ENCODE measurements around the gene KPNA6. TPM values are rescaled to one million over a fixed set of nuclear protein-coding genes. Genes with fewer than 3 reads are reported as not detected.
A peak's percentile ranks its signal among the peaks of the same experiment; 100 is the strongest.

Gene KPNA6
- total and polyA plus RNA-seq, 9 of the 15 experiments (the other 6 are each of a cell fraction or from before 2014, with no cell fraction given), result 20.1 to 54.6 (median 32.2) TPM

DNA sequence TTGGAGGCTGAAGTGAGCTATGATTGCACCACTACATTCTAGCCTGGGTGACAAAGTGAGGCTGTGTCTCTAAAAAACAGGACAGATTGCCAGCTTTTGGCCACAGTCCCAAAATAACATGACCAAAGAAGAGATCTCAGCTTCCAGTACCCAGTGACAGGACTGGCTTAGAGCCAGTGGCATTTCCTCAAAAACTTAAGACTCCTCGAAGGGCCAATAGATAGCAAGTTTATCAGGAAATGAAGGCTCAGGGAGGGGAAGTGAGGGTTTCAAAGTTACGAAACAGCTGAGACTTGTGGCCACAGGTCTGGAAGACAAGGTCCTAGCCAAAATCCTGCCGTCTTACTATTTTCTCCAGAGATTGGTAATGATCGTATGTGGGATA, 41.4 kb upstream of the KPNA6 start:
- Histone ChIP-seq H2AFZ (ENCODE audit: low read depth, low read length) (no peak overlapping the region), H3K9me1 (ENCODE audit: control insufficient read depth, insufficient read depth, low read length) (no peaks in the 10 kb centered on the region), H3K4me3 (no peak overlapping the region), H3K36me3 (ENCODE audit: control insufficient read depth, insufficient read depth, low read length) (peaks cover 15% of the 10 kb centered on the region; the same call in 2 of the 3 replicates), H3K4me2 (ENCODE audit: insufficient read depth, low read length) (peak overlapping the region; percentile 11), H3K79me2 (ENCODE audit: control insufficient read depth, insufficient read depth, low read length) (no peaks in the 10 kb centered on the region), H3K4me1 (replicated peaks in 1 of 2; ENCODE audit: control insufficient read depth in 2 of 2, insufficient read depth in 2 of 2, low read length in 2 of 2) (peaks cover 15 to 27% of the 10 kb centered on the region in 2 experiments), H3K27ac (ENCODE audit: extremely low read depth, low read depth, low read length) (no peak overlapping the region), H3K9ac (ENCODE audit: insufficient read depth in 1 of 2, low read depth in 2 of 2, low read length in 2 of 2) (no peak overlapping the region), H3K9me3 (replicated peaks; ENCODE audit: control insufficient read depth, insufficient read depth, low read depth, low read length) (no peaks in the 10 kb centered on the region), H4K20me1 (replicated peaks; ENCODE audit: control insufficient read depth, insufficient read depth, low read length) (0 out of 2 replicates have a peak, but pooled peaks cover 6% of the 10 kb centered on the region), H3K27me3 (ENCODE audit: control insufficient read depth in 2 of 2, insufficient read depth in 2 of 2, low read length in 2 of 2) (no peaks in the 10 kb centered on the region)
- ATAC-seq, result peak; percentile 51
- FAIRE-seq, result peak; percentile 74
- intact Hi-C loops (cut with micrococcal nuclease) (loop anchor here (10.0 kb wide), 3 partner anchors 252 to 348 kb away; partner anchors contain the start of gene SPOCD1), in situ Hi-C loops (cut with MboI) (loop anchor here (10.0 kb wide), 1 partner anchor 242 kb away; no protein-coding TSS in a partner anchor)
- WGBS (ENCODE audit: insufficient coverage, low coverage, missing lambda C conversion rate), result 6% methylated on average over 4 of the region's 4 CpGs
- DNase-seq (ENCODE audit: extremely low read depth in 1 of 4, low spot score in 3 of 4), result peak in 2 of 4 experiments; percentile 58 to 78
- POLR2A ChIA-PET, result interaction anchor here (0.7 to 1.5 kb wide), 7 partner anchors 9 to 134 kb away, joined by 3 to 6 read pairs (median 3); partner anchors contain the start of gene CCDC28B
- CTCF ChIA-PET (ENCODE audit: low intra/inter-chr PET ratio), result interaction anchor here (0.7 kb wide), 1 partner anchor 302 kb away, joined by 5 read pairs; the partner anchor contains the start of gene ADGRB2
- BruUV-seq (replicated peaks), result no TSS peak
- TF ChIP-seq CTBP1 (IDR thresholded peaks at IDR 0.05; ENCODE audit: borderline replicate concordance), result peak; percentile 61; the same call in 1 of the 2 replicates
- no peak for TF ChIP-seq KHSRP (IDR thresholded peaks at IDR 0.05)
- peak; percentile 72 for TF ChIP-seq CBFA2T3 (IDR thresholded peaks at IDR 0.05)
- no peak for TF ChIP-seq ZBTB9 (CRISPR knock-in tag; IDR thresholded peaks at IDR 0.05)
- no peak for TF ChIP-seq GATAD2A (IDR thresholded peaks at IDR 0.05)
- no peak for TF ChIP-seq ARHGAP35 (IDR thresholded peaks at IDR 0.05; ENCODE audit: partially characterized antibody)
- TF ChIP-seq HMG20A (CRISPR knock-in tag; conservative IDR thresholded peaks at IDR 0.05), result no peak
- TF ChIP-seq CBFA2T2 (conservative IDR thresholded peaks at IDR 0.05), result peak; percentile 43
- TF ChIP-seq ZNF280A (IDR thresholded peaks at IDR 0.05; ENCODE audit: low read depth, partially characterized antibody), result no peak
- TF ChIP-seq FOXJ3 (CRISPR knock-in tag; IDR thresholded peaks at IDR 0.05), result no peak
- no peak for TF ChIP-seq KDM5B (IDR thresholded peaks at IDR 0.05; ENCODE audit: insufficient replicate concordance, low read depth, low read length)
- TF ChIP-seq, protein P1, sequence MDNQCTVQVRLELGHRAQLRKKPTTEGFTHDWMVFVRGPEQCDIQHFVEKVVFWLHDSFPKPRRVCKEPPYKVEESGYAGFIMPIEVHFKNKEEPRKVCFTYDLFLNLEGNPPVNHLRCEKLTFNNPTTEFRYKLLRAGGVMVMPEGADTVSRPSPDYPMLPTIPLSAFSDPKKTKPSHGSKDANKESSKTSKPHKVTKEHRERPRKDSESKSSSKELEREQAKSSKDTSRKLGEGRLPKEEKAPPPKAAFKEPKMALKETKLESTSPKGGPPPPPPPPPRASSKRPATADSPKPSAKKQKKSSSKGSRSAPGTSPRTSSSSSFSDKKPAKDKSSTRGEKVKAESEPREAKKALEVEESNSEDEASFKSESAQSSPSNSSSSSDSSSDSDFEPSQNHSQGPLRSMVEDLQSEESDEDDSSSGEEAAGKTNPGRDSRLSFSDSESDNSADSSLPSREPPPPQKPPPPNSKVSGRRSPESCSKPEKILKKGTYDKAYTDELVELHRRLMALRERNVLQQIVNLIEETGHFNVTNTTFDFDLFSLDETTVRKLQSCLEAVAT (IDR thresholded peaks at IDR 0.05), result no peak
- no peak for TF ChIP-seq SRSF9 (IDR thresholded peaks at IDR 0.05; ENCODE audit: borderline replicate concordance, low read depth, low read length)
- no peak for TF ChIP-seq CCAR2 (IDR thresholded peaks at IDR 0.05; ENCODE audit: low read depth, low read length)
- peak in 1 of 2 experiments; percentile 82; a peak in 1 of 4 replicates for TF ChIP-seq RCOR1 (IDR thresholded peaks at IDR 0.05; ENCODE audit: borderline replicate concordance in 1 of 2, low read depth in 2 of 2, low read length in 2 of 2)
- TF ChIP-seq BRD4 (IDR thresholded peaks at IDR 0.05), result no peak
- TF ChIP-seq RHOXF2B (CRISPR knock-in tag; conservative IDR thresholded peaks at IDR 0.05), result no peak
- TF ChIP-seq, protein P2, sequence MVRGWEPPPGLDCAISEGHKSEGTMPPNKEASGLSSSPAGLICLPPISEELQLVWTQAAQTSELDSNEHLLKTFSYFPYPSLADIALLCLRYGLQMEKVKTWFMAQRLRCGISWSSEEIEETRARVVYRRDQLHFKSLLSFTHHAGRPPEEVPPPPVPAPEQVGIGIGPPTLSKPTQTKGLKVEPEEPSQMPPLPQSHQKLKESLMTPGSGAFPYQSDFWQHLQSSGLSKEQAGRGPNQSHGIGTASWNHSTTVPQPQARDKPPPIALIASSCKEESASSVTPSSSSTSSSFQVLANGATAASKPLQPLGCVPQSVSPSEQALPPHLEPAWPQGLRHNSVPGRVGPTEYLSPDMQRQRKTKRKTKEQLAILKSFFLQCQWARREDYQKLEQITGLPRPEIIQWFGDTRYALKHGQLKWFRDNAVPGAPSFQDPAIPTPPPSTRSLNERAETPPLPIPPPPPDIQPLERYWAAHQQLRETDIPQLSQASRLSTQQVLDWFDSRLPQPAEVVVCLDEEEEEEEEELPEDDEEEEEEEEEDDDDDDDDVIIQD (CRISPR knock-in tag; IDR thresholded peaks at IDR 0.05), result no peak
